Measurements from ENCODE around the gene HMGA1.
"Not testable (repeated sequence)": the region's sequence is repeated elsewhere in the genome, so short reads cannot be mapped to it uniquely, and the experiment has no call there.

HMGA1 gene

GRCh38 chr6:34259529-34260069, 22.9 kb downstream of the HMGA1 start:
- no peak for DNase-seq (ENCODE audit: low read depth in 2 of 3, low spot score in 1 of 3)

GRCh38 chr6:34260576-34261267, 24.0 kb downstream of the HMGA1 start:
- no peak for DNase-seq (ENCODE audit: low read depth in 2 of 3, low spot score in 1 of 3)

GRCh38 chr6:34263484-34263883, 26.8 kb downstream of the HMGA1 start:
- not testable (repeated sequence) for DNase-seq (ENCODE audit: low read depth in 2 of 3, low spot score in 1 of 3)

- DNase-seq (ENCODE audit: low read depth in 2 of 3, low spot score in 1 of 3): no peak
Observed at GRCh38 chr6:34267746-34268145, 31.1 kb downstream of the HMGA1 start.

- DNase-seq (ENCODE audit: low read depth in 2 of 3, low spot score in 1 of 3): not testable (repeated sequence)
Observed at GRCh38 chr6:34269132-34269531, 32.5 kb downstream of the HMGA1 start.

- not testable (repeated sequence) for DNase-seq (ENCODE audit: low read depth in 2 of 3, low spot score in 1 of 3)
Observed at GRCh38 chr6:34269658-34270341, 33.1 kb downstream of the HMGA1 start.

- DNase-seq (ENCODE audit: low read depth in 2 of 3, low spot score in 1 of 3): no peak
Observed at GRCh38 chr6:34272013-34272926, 35.6 kb downstream of the HMGA1 start.

GRCh38 chr6:34273242-34273805, 36.7 kb downstream of the HMGA1 start:
- no peak for DNase-seq (ENCODE audit: low read depth in 2 of 3, low spot score in 1 of 3)

GRCh38 chr6:34274129-34274528, 37.5 kb downstream of the HMGA1 start:
- DNase-seq (ENCODE audit: low read depth in 2 of 3, low spot score in 1 of 3): no peak

- DNase-seq (ENCODE audit: low read depth in 2 of 3, low spot score in 1 of 3): no peak
Observed at GRCh38 chr6:34275128-34275804, 38.6 kb downstream of the HMGA1 start.

- DNase-seq (ENCODE audit: low read depth in 2 of 3, low spot score in 1 of 3): no peak
Observed at GRCh38 chr6:34276191-34276590, 39.5 kb downstream of the HMGA1 start.

GRCh38 chr6:34276881-34277762, 40.4 kb downstream of the HMGA1 start:
- no peak for DNase-seq (ENCODE audit: low read depth in 2 of 3, low spot score in 1 of 3)

- DNase-seq (ENCODE audit: low read depth in 2 of 3, low spot score in 1 of 3): no peak
Observed at GRCh38 chr6:34277763-34278112, 41.1 kb downstream of the HMGA1 start.

GRCh38 chr6:34278833-34279232, 42.2 kb downstream of the HMGA1 start:
- no peak for DNase-seq (ENCODE audit: low read depth in 2 of 3, low spot score in 1 of 3)

GRCh38 chr6:34280216-34280615, 43.5 kb downstream of the HMGA1 start:
- no peak for DNase-seq (ENCODE audit: low read depth in 2 of 3, low spot score in 1 of 3)

GRCh38 chr6:34281702-34282334, 45.1 kb downstream of the HMGA1 start:
- DNase-seq (ENCODE audit: low read depth in 2 of 3, low spot score in 1 of 3): no peak

- DNase-seq (ENCODE audit: low read depth in 2 of 3, low spot score in 1 of 3): no peak
Observed at GRCh38 chr6:34284563-34285447, 48.1 kb downstream of the HMGA1 start.

GRCh38 chr6:34285448-34286164, 48.9 kb downstream of the HMGA1 start:
- DNase-seq (ENCODE audit: low read depth in 2 of 3, low spot score in 1 of 3): no peak
